Fibroblast of lung (primary cell): ENCODE results near the gene TOPAZ1. TPM values are rescaled to one million over a fixed set of nuclear protein-coding genes. Genes with fewer than 3 reads are reported as not detected.

Source experiments
- DNase-seq, 2 donors: peaks; one replicate each; pipeline versions ENCODE4 v3.0.0 to v3.0.0-alpha.2; 2010; ENCODE audit warnings: low read depth in 2 of 2
- H2AFZ ChIP-seq: 2 replicates; pipeline ENCODE4 v1.5.1; 2012; ENCODE audit warnings: low read length, control low read depth, inconsistent platforms
- H3K27ac ChIP-seq: 2 replicates; pipeline ENCODE4 v1.5.1; 2011; ENCODE audit warnings: low read length, control low read depth; ENCODE audit not compliant: insufficient read depth
- H3K27me3 ChIP-seq: 2 replicates; pipeline ENCODE4 v1.5.1; 2011; ENCODE audit warnings: mild to moderate bottlenecking, low read length; ENCODE audit not compliant: control insufficient read depth, insufficient read depth
- H3K36me3 ChIP-seq: 2 replicates; pipeline ENCODE4 v1.5.1; 2011; ENCODE audit warnings: low read length; ENCODE audit not compliant: control insufficient read depth, insufficient read depth
- H3K4me1 ChIP-seq: 2 replicates; pipeline ENCODE4 v1.5.1; 2011; ENCODE audit warnings: low read length; ENCODE audit not compliant: control insufficient read depth, insufficient read depth; ENCODE audit errors: extremely low read depth
- H3K4me2 ChIP-seq: 2 replicates; pipeline ENCODE4 v1.5.1; 2011; ENCODE audit warnings: low read length, control low read depth; ENCODE audit not compliant: insufficient read depth; ENCODE audit errors: extremely low read depth
- H3K4me3 ChIP-seq, 4 experiments: fragments of 200-600 bp in 1 of 4; sonication (generic) in 1 of 4; replicated peaks in 1 of 4; 2 replicates each; pipeline ENCODE4 v1.5.1; 2011 to 2016; ENCODE audit warnings: low read length in 4 of 4, low read depth in 3 of 4, mild to moderate bottlenecking in 3 of 4, control low read depth in 2 of 4, inconsistent platforms in 1 of 4, mixed read lengths in 1 of 4; ENCODE audit not compliant: insufficient read depth in 1 of 4; ENCODE audit errors: control extremely low read depth in 1 of 4
- H3K79me2 ChIP-seq: 2 replicates; pipeline ENCODE4 v1.5.1; 2012; ENCODE audit warnings: mild to moderate bottlenecking, low read length, inconsistent platforms; ENCODE audit not compliant: control insufficient read depth, insufficient read depth
- H3K9ac ChIP-seq: 2 replicates; pipeline ENCODE4 v1.5.1; 2011; ENCODE audit warnings: mild to moderate bottlenecking, low read length, control low read depth; ENCODE audit not compliant: insufficient read depth
- H3K9me3 ChIP-seq: 2 replicates; pipeline ENCODE4 v1.5.1; 2012; ENCODE audit warnings: low read depth, low read length; ENCODE audit not compliant: control insufficient read depth, insufficient read depth
- H4K20me1 ChIP-seq: 2 replicates; pipeline ENCODE4 v1.5.1; 2011; ENCODE audit warnings: low read length; ENCODE audit not compliant: control insufficient read depth, insufficient read depth; ENCODE audit errors: extremely low read depth
- EZH2 ChIP-seq: IDR thresholded peaks from 2 replicates; pipeline ENCODE4 v1.5.1; 2012; ENCODE audit warnings: low read length, control low read depth, mild to moderate bottlenecking; ENCODE audit errors: missing control alignments
- polyA plus RNA-seq, 2 donors: library from polyadenylated mRNA; depleted of rRNA in 1 of 2; stranded (reverse) in 1 of 2; unstranded in 1 of 2; fragments of >200 nt; gene quantifications; 2 replicates each; pipeline ENCODE4 v1.2.1, GENCODE V29; 2011 to 2012; ENCODE audit warnings: missing spikeins in 1 of 2
- total RNA-seq: library from RNA; depleted of rRNA; stranded (reverse); fragments of >200 nt; gene quantifications from 2 replicates; pipeline ENCODE4 v1.2.1, GENCODE V29; 2014
- TF ChIP-seq, protein P1 (sequence below), 2 donors: IDR thresholded peaks in 1 of 2; conservative IDR thresholded peaks in 1 of 2; 1 replicate in 1 of 2; 2 replicates in 1 of 2; pipeline ENCODE4 v1.5.1; 2011 to 2012; ENCODE audit warnings: low read length in 2 of 2, control low read depth in 1 of 2, inconsistent platforms in 1 of 2, low read depth in 1 of 2, mild to moderate bottlenecking in 1 of 2

The TOPAZ1 gene
- total and polyA plus RNA-seq, 2 donors (not counting 1 experiment from before 2014, with no cell fraction given), result not detected

DNA sequence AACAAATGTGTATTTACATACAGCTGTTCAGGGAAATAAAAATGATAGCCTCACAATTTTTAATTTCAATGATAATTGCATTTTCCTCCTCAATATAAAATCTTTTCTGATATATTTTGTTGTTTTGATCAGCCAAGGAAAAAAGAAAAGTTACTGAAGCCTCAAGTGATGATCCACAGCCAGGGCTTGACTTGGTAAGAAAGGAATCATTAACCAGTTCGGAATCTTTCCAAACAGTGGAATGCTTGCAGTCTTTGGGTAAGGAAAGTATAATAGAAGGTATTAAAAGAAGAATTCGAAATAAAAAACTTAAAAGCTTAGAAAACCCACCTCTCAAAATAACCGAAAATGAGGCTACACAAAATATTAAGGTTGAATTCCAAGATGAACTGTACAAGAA, 1.0 kb downstream of the TOPAZ1 start:
- Histone ChIP-seq H3K4me2 (no peak overlapping the region), H3K36me3 (no peaks in the 10 kb centered on the region), H3K4me1 (no peaks in the 10 kb centered on the region), H2AFZ (no peak overlapping the region), H3K27me3 (no peaks in the 10 kb centered on the region), H3K79me2 (no peaks in the 10 kb centered on the region), H3K4me3 (no peak overlapping the region), H3K9me3 (no peaks in the 10 kb centered on the region), H3K9ac (no peak overlapping the region), H4K20me1 (no peaks in the 10 kb centered on the region), H3K27ac (no peak overlapping the region)
- TF ChIP-seq, protein P1, sequence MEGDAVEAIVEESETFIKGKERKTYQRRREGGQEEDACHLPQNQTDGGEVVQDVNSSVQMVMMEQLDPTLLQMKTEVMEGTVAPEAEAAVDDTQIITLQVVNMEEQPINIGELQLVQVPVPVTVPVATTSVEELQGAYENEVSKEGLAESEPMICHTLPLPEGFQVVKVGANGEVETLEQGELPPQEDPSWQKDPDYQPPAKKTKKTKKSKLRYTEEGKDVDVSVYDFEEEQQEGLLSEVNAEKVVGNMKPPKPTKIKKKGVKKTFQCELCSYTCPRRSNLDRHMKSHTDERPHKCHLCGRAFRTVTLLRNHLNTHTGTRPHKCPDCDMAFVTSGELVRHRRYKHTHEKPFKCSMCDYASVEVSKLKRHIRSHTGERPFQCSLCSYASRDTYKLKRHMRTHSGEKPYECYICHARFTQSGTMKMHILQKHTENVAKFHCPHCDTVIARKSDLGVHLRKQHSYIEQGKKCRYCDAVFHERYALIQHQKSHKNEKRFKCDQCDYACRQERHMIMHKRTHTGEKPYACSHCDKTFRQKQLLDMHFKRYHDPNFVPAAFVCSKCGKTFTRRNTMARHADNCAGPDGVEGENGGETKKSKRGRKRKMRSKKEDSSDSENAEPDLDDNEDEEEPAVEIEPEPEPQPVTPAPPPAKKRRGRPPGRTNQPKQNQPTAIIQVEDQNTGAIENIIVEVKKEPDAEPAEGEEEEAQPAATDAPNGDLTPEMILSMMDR (conservative IDR thresholded peaks at IDR 0.05 in 1 of 2, IDR thresholded peaks at IDR 0.05 in 1 of 2; ENCODE audit: low read depth in 1 of 2, low read length in 2 of 2), result no peak
- no peak for TF ChIP-seq EZH2
- no peak for DNase-seq

- Histone ChIP-seq H3K27me3 (no peaks in the 10 kb centered on the region), H3K27ac (no peak overlapping the region), H3K36me3 (no peaks in the 10 kb centered on the region), H2AFZ (no peak overlapping the region), H4K20me1 (no peaks in the 10 kb centered on the region), H3K4me2 (no peak overlapping the region), H3K9ac (no peak overlapping the region), H3K9me3 (no peaks in the 10 kb centered on the region), H3K4me3 (no peak overlapping the region), H3K4me1 (no peaks in the 10 kb centered on the region), H3K79me2 (no peaks in the 10 kb centered on the region)
- TF ChIP-seq, protein P1 (conservative IDR thresholded peaks at IDR 0.05 in 1 of 2, IDR thresholded peaks at IDR 0.05 in 1 of 2; ENCODE audit: low read depth in 1 of 2, low read length in 2 of 2), result no peak
- TF ChIP-seq EZH2, result no peak
- DNase-seq, result peak in 1 of 2 donors; percentile 2
Observed at GRCh38 chr3:44248152-44248551, 6.5 kb downstream of the TOPAZ1 start.

DNA sequence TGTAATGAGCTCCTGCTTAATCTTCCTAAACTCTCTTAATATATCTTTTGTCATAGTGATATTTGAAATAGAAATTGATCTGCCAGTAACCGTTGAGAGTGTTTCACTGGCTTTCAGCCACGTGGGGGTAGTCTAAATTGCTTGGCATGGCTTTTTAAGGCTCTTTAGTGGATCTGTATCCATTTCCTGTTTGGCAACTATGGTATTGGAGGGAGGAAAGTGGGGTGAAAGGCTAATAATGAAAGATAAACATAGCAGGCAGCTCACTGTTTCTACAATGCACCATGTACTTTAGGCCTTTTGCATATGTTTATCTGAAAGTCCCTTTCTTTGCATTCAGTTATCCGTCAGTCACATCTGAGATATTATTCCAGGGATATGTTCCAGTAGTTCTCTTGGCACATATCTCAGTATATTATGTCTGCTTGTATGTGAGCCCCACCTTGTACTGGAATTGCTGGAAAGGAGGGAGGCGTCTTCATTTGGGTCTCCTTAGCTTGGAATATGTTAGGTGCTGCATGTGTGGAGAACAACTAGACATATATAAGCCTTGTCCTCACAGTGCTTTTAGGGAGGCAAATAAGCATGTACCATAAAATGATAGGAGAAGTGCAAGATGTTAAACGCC, 10.8 kb downstream of the TOPAZ1 start:
- Histone ChIP-seq H3K9me3 (no peaks in the 10 kb centered on the region), H3K27ac (no peak overlapping the region), H3K9ac (no peak overlapping the region), H3K79me2 (no peaks in the 10 kb centered on the region), H2AFZ (no peak overlapping the region), H4K20me1 (no peaks in the 10 kb centered on the region), H3K4me3 (no peak overlapping the region), H3K4me1 (no peaks in the 10 kb centered on the region), H3K4me2 (no peak overlapping the region), H3K36me3 (no peaks in the 10 kb centered on the region), H3K27me3 (no peaks in the 10 kb centered on the region)
- TF ChIP-seq EZH2, result no peak
- TF ChIP-seq, protein P1 (conservative IDR thresholded peaks at IDR 0.05 in 1 of 2, IDR thresholded peaks at IDR 0.05 in 1 of 2; ENCODE audit: low read depth in 1 of 2, low read length in 2 of 2), result no peak
- peak in 1 of 2 donors; percentile 14 for DNase-seq
